ENCODE measurements around the gene PRAMEF1. TPM values are rescaled to one million over a fixed set of nuclear protein-coding genes. Genes with fewer than 3 reads are reported as not detected.

Gene PRAMEF1
- total and polyA plus RNA-seq, 2 of the 4 experiments (the other 2 are of a cell fraction): not detected

GRCh38 chr1:12773438-12773837 lies 17.8 kb upstream of the PRAMEF1 start, which contains the start of gene PRAMEF12:
Gene PRAMEF12 (plus strand): TSS chr1:12773738. CDS start chr1:12774868, 1,130 bp downstream.
- no peak within 1 kb of the TSS for H2BK20ac ChIP-seq (ENCODE audit: low read depth, low read length)
- no peaks in the 10 kb centered on the region for H3K36me3 ChIP-seq (ENCODE audit: control insufficient read depth, insufficient read depth, low read length)
- no peak within 1 kb of the TSS for H3K4ac ChIP-seq (ENCODE audit: low read depth, low read length)
- dilution Hi-C loops (cut with HindIII; ENCODE audit: low sequenced_read_pairs, unreplicated experiment): no loop called here
- H2BK15ac ChIP-seq (ENCODE audit: low read depth, low read length): no peak within 1 kb of the TSS
- BruUV-seq (replicated peaks): no TSS peak
- no peak within 1 kb of the TSS for H3K56ac ChIP-seq (ENCODE audit: extremely low read depth, insufficient read depth, low read length)
- CTCF ChIA-PET: no interaction called here
- H3K23ac ChIP-seq (ENCODE audit: low read depth, low read length): no peak within 1 kb of the TSS
- TF ChIP-seq MAFK (IDR thresholded peaks at IDR 0.05; ENCODE audit: low read depth, low read length) (no peak), NFE2L2 (IDR thresholded peaks at IDR 0.05; ENCODE audit: low read depth, low read length) (no peak), BHLHE40 (IDR thresholded peaks at IDR 0.05; ENCODE audit: low read depth, low read length) (no peak), RCOR1 (IDR thresholded peaks at IDR 0.05; ENCODE audit: insufficient replicate concordance, low read length) (no peak), MAZ (IDR thresholded peaks at IDR 0.05; ENCODE audit: borderline replicate concordance, low read depth, low read length) (no peak), SMC3 (IDR thresholded peaks at IDR 0.05; ENCODE audit: low read depth, low read length) (no peak), RFX5 (IDR thresholded peaks at IDR 0.05; ENCODE audit: low read depth, low read length) (no peak), POLR2A (IDR thresholded peaks at IDR 0.05; ENCODE audit: low read depth, low read length) (no peak), USF2 (IDR thresholded peaks at IDR 0.05; ENCODE audit: low read depth, low read length) (no peak), CHD1 (IDR thresholded peaks at IDR 0.05; ENCODE audit: low read depth, low read length) (no peak), FOS (IDR thresholded peaks at IDR 0.05; ENCODE audit: low read depth, low read length) (no peak), MXI1 (IDR thresholded peaks at IDR 0.05; ENCODE audit: borderline replicate concordance, low read depth, low read length) (no peak), CEBPB (IDR thresholded peaks at IDR 0.05; ENCODE audit: low read depth, low read length) (no peak)
- TF ChIP-seq, protein P1, sequence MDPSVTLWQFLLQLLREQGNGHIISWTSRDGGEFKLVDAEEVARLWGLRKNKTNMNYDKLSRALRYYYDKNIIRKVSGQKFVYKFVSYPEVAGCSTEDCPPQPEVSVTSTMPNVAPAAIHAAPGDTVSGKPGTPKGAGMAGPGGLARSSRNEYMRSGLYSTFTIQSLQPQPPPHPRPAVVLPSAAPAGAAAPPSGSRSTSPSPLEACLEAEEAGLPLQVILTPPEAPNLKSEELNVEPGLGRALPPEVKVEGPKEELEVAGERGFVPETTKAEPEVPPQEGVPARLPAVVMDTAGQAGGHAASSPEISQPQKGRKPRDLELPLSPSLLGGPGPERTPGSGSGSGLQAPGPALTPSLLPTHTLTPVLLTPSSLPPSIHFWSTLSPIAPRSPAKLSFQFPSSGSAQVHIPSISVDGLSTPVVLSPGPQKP (IDR thresholded peaks at IDR 0.05; ENCODE audit: borderline replicate concordance, low read depth, low read length): no peak
- TF ChIP-seq, protein P2, sequence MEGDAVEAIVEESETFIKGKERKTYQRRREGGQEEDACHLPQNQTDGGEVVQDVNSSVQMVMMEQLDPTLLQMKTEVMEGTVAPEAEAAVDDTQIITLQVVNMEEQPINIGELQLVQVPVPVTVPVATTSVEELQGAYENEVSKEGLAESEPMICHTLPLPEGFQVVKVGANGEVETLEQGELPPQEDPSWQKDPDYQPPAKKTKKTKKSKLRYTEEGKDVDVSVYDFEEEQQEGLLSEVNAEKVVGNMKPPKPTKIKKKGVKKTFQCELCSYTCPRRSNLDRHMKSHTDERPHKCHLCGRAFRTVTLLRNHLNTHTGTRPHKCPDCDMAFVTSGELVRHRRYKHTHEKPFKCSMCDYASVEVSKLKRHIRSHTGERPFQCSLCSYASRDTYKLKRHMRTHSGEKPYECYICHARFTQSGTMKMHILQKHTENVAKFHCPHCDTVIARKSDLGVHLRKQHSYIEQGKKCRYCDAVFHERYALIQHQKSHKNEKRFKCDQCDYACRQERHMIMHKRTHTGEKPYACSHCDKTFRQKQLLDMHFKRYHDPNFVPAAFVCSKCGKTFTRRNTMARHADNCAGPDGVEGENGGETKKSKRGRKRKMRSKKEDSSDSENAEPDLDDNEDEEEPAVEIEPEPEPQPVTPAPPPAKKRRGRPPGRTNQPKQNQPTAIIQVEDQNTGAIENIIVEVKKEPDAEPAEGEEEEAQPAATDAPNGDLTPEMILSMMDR (conservative IDR thresholded peaks at IDR 0.05; ENCODE audit: low read depth, low read length): no peak
- H4K20me1 ChIP-seq (ENCODE audit: insufficient read depth, low read length): no peaks in the 10 kb centered on the region
- no peak within 1 kb of the TSS for H3K9ac ChIP-seq (ENCODE audit: low read depth, low read length)
- no peak within 1 kb of the TSS for H2AK9ac ChIP-seq (replicated peaks; ENCODE audit: low read depth, low read length, poor library complexity)
- H4K8ac ChIP-seq (ENCODE audit: low read depth in 2 of 2, low read length in 2 of 2): no peak within 1 kb of the TSS
- in situ Hi-C loops (cut with MboI; ENCODE audit: low sequenced_read_pairs): no loop called here
- no peak within 1 kb of the TSS for H3K27ac ChIP-seq (ENCODE audit: insufficient read depth, low read length)
- no peak within 1 kb of the TSS for H2BK5ac ChIP-seq (ENCODE audit: low read depth, low read length, poor library complexity, severe bottlenecking)
- peaks cover 44% of the 10 kb centered on the region for H3K9me3 ChIP-seq (ENCODE audit: control insufficient read depth, insufficient read depth, low read length)
- ATAC-seq (ENCODE audit: low read depth) (no peak), DNase-seq (no peak)
- no peaks in the 10 kb centered on the region for H3K4me1 ChIP-seq (ENCODE audit: control insufficient read depth, insufficient read depth, low read length)
- H3K9me1 ChIP-seq (ENCODE audit: insufficient read depth, low read length): no peaks in the 10 kb centered on the region
- no peak within 1 kb of the TSS for H4K5ac ChIP-seq (ENCODE audit: low read depth, low read length)
- no peak within 1 kb of the TSS for H3K14ac ChIP-seq (replicated peaks; ENCODE audit: low read depth, low read length)
- no peak within 1 kb of the TSS for H3K4me2 ChIP-seq (ENCODE audit: low read depth, low read length)
- POLR2A ChIA-PET (ENCODE audit: unreplicated experiment): no interaction called here
- WGBS, 2 experiments (ENCODE audit: extremely low coverage in 2 of 2, insufficient read length in 1 of 2): 49% methylated on average over 3 of the region's 5 CpGs; no CpG with 5 or more reads in 1 of the 2 experiments
- H2AFZ ChIP-seq (replicated peaks; ENCODE audit: low read length, poor library complexity): no peak within 1 kb of the TSS
- no peaks in the 10 kb centered on the region for H3K79me1 ChIP-seq (ENCODE audit: low read depth in 1 of 2, low read length in 2 of 2)
- H4K91ac ChIP-seq (ENCODE audit: insufficient read depth, low read depth, low read length): no peak within 1 kb of the TSS
- H2AK5ac ChIP-seq (ENCODE audit: low read depth, low read length): no peak within 1 kb of the TSS
- no peaks in the 10 kb centered on the region for H3K27me3 ChIP-seq (ENCODE audit: control insufficient read depth, insufficient read depth, low read length)
- intact Hi-C loops (cut with micrococcal nuclease): no loop called here
- no peak within 1 kb of the TSS for H3K4me3 ChIP-seq (ENCODE audit: insufficient read depth, low read depth, low read length)
- no peak within 1 kb of the TSS for H3K18ac ChIP-seq (ENCODE audit: low read depth, low read length)
- no peak within 1 kb of the TSS for H2BK120ac ChIP-seq (ENCODE audit: low read depth, low read length)

All from IMR-90 (cell line).